Hair follicle dermal papilla cell (primary cell): ENCODE measurements around the gene PRCD. TPM values are rescaled to one million over a fixed set of nuclear protein-coding genes. Genes with fewer than 3 reads are reported as not detected.

Experiments
- small RNA-seq: library from RNA; depleted of rRNA; stranded (forward); fragments of <200 nt; gene quantifications from one replicate; pipeline ENCODE3, GENCODE V24; 2012
- total RNA-seq: library from RNA; depleted of rRNA; stranded (reverse); fragments of >200 nt; gene quantifications from 2 replicates; pipeline ENCODE4 v1.2.3, GENCODE V29; 2012

PRCD gene, protein sequence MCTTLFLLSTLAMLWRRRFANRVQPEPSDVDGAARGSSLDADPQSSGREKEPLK
- 1.1 and 1.3 TPM in 2 replicates for total RNA-seq

DNA sequence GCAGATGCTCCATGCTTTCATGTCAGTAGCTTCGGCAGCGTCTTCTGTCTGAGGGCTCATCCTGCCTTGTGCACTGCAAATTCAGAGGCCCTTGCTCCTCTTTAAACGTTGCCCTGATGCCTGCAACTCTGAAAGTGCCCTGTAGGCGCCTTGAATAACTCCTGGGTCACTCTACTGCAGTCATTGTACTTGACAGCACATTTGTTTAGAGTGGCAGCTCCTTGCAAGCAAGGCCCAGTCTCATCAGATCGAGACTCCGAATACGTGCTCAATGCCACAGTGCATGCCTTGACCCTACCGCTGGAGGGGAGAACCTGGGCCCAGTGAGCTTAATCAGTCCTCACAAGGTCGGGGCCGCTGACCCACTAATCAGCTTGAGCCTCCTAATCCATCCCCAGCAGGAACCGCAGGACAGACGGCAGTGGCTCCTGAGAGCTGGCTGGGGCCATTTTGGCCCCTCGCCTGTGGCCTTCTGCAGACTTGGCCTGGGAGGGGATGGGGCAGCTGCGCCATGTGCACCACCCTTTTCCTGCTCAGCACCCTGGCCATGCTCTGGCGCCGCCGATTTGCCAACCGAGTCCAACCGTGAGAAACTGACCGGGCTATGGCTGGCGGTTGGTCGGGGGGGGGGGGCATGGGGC, at the start of gene PRCD:
PRCD (plus strand) TSS at position 414 of the 641 bp plus-strand sequence; CDS start at position 512, 98 bp downstream.

DNA sequence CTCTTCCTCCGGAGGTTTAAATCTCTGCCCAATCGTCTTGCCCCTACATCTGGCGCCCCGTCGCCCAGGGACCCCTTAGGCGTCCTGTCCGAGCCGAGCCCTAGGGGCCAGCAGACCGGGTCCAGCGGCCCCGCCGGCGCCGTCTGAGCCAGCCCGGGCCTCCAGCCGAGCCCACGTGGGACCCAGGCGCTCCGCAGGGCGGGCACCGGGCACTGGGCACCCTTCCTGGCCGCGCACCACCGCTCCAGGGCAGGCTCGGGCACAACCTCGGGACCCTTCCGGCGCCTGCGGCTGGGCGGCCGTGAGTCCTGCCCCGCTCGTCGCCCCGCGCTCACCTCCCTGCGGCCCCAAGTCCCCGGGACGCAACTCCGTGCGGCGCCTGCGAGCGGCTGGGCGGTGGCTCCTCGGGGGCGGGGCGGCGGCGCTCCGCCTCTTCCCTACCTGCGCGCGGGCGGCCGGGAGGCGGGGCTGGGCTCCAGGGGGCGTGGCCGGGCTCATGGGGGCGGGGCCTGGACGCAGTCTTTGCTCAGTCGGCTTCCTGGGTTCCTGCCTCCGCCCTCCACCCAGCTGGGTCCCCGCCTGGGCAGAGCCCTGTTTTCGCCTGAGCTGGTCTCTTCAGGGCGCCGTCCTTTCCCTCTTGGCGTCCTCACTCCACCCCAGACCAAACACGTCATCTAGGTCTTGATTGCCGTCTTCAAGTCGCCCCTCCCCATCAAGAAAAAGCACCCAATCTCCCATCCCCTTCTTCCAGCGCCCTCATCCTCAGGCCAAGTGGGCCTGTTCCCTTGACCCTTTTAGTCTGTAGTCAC, 38.6 kb upstream of the PRCD start, which contains the start of gene RHBDF2:
RHBDF2 (minus strand) TSS at position 406 of the 809 bp plus-strand sequence. CDS start 19,899 bp downstream, outside the sequence.

DNA sequence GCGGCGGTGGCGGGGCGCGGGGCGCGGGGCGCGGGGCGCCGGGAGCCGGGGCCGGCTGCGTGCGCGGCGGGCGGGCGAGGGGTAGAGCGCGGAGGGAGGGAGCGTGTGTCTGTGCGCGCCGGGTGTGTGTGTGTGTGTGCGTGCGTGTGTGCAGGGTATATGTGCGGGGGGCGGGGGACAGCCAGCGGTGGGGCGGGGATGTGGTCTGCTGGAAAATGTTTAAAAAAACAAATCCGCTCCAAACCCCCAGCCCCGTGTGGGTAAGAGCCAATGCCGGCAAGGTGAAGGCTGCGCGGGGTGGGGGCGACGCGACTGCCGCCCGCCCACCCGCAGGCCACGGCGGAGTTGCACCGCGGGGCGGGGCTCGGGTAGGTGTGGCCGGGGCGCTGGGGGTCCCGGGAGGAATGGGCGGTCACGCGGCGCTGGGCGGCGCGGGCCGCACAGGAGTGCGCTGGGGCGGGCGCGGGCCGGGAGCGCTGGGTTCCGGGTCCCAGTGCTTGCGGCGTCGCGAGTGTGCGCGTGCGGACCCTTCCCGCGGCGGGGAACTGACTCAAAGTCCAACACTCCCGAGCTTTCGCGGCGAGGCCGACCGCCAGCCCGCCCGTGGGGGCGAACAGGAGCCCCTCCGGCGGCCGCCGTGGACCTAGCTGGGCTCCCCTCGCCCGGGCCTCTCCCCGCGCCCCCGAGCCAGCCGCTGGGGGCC, 2.1 kb upstream of the PRCD start, which contains the start of gene CYGB:
CYGB (minus strand) TSS at position 132 of the 703 bp plus-strand sequence. CDS start 167 bp downstream, outside the sequence.

DNA sequence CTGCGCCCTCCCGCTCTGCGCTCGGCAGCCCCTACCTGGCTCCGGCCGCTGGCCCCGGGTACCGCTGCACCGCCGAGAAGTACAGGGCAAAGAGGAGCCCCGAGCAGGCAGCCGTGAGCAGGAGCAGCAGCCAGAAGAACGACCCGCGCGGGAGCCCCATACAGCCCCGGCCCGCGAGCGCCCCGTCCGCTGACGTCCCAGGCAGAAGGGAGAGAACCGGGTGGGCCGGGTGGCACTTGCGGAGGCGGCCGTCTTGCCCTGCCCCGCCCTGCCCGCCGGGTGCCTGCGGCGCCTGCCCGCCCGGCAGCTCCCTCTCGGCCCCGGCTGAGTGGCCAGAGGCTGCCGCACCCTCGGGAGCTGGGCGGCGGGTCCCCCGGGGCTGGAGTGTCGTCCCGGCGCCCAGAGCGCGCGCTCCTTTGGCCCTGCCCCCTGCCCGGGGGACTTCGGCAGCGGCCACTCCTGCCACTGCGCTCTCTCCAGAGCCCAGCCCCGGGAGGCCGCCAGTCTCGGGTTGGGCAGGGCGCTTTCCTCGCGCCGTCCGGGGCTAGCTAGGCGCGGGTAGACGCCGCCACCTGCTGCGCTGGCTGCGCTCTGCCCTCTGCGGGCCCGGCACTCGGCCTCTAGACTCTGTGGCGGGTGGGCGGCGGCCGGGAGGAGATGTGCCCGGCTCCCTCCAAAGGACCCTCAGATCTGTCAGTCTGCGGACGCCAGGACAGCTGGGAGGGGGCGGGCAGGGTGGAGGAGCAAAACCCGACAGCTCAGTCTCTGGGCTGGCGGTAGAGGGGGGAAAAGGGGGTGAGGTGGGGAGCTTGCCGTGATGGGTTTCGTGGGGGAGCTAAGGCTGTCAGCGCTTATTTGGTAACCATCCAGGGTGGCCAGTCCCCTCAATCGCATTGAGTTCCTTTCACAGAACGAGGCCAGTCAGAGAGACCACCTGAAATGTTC, 46.1 kb downstream of the PRCD start, which contains the start of gene ST6GALNAC2:
ST6GALNAC2 (minus strand) TSS at position 212 of the 945 bp plus-strand sequence; CDS start at position 160, 52 bp downstream.

Small RNA genes lying within 50 kb of the gene (small RNA-seq; reads per million reads assigned to genes)
- gene SNORD1A = not detected
- gene SNORD1B = 1,260 reads per million, percentile 99 among the genes with 10 or more reads in this experiment

Other genes starting within 250 kb of the PRCD start
- 1.8 and 3.9 TPM in 2 replicates for gene QRICH2, start 231.8 kb upstream of the PRCD start, total RNA-seq
- 25.6 and 39.4 TPM in 2 replicates for gene PRPSAP1, start 186.1 kb upstream of the PRCD start, total RNA-seq
- 50.1 and 56.1 TPM in 2 replicates for gene SPHK1, start 155.4 kb upstream of the PRCD start, total RNA-seq
- gene UBE2O, start 86.9 kb upstream of the PRCD start, total RNA-seq = 25.3 and 27.1 TPM in 2 replicates
- not detected in 2 replicates for gene AANAT, start 72.4 kb upstream of the PRCD start, total RNA-seq
- gene RHBDF2, start 38.6 kb upstream of the PRCD start, total RNA-seq = 8.4 and 10.3 TPM in 2 replicates
- gene CYGB, start 2.3 kb upstream of the PRCD start, total RNA-seq = 10.0 and 15.6 TPM in 2 replicates
- gene ST6GALNAC2, start 45.8 kb downstream of the PRCD start, total RNA-seq = 0.65 and 3.3 TPM in 2 replicates
- not detected in 2 replicates for gene ST6GALNAC1, start 103.7 kb downstream of the PRCD start, total RNA-seq
- 196 and 241 TPM in 2 replicates for gene MXRA7, start 170.9 kb downstream of the PRCD start, total RNA-seq
- gene JMJD6, start 186.6 kb downstream of the PRCD start, total RNA-seq = 27.9 and 30.5 TPM in 2 replicates
- gene METTL23, start 186.8 kb downstream of the PRCD start, total RNA-seq = 21.6 and 24.9 TPM in 2 replicates
- gene SRSF2, start 197.3 kb downstream of the PRCD start, total RNA-seq = 152 and 165 TPM in 2 replicates
- gene MFSD11, start 198.1 kb downstream of the PRCD start, total RNA-seq = 30.7 and 34.1 TPM in 2 replicates